ENCODE results near the gene LCTL. TPM values are rescaled to one million over a fixed set of nuclear protein-coding genes. Genes with fewer than 3 reads are reported as not detected.
A peak's percentile ranks its signal among the peaks of the same experiment; 100 is the strongest.

LCTL gene
- total RNA-seq, 6 donors from 2014 or later, result not detected

GRCh38 chr15:66603301-66604179 lies 37.7 kb upstream of the LCTL start:
- DNase-seq, result peak; percentile 73 to 91
- Histone ChIP-seq H3K4me1 (peaks cover 0 to 12% (median 2%) of the 10 kb centered on the region in 4 donors), H3K27me3 (no peaks in the 10 kb centered on the region), H3K36me3 (no peaks in the 10 kb centered on the region), H3K27ac (no peak overlapping the region), H3K4me3 (no peak overlapping the region), H3K9me3 (no peaks in the 10 kb centered on the region)
- WGBS, 2 donors, result 40 to 48% methylated on average over 10 to 14 of the region's 14 CpGs
- TF ChIP-seq POLR2A (IDR thresholded peaks at IDR 0.05) (no peak), EP300 (IDR thresholded peaks at IDR 0.05) (no peak), CTCF (IDR thresholded peaks at IDR 0.05) (peak; percentile 75 to 83 (median 77)), POLR2AphosphoS5 (IDR thresholded peaks at IDR 0.05) (no peak)
- peak; percentile 78 to 82 for ATAC-seq (ENCODE audit: low FRiP score in 2 of 2)

- 67 to 75% methylated on average over 1 to 2 of the region's 2 CpGs for WGBS, 2 donors
These were observed 35.7 kb upstream of the LCTL start for GRCh38 chr15:66601521-66601920.

GRCh38 chr15:66600240-66600627 lies 34.4 kb upstream of the LCTL start:
- Histone ChIP-seq H3K9me3 (no peaks in the 10 kb centered on the region), H3K36me3 (no peaks in the 10 kb centered on the region), H3K4me3 (no peak overlapping the region), H3K4me1 (peaks cover 0 to 12% (median 2%) of the 10 kb centered on the region in 4 donors), H3K27me3 (no peaks in the 10 kb centered on the region), H3K27ac (no peak overlapping the region)
- 86 to 88% methylated on average over 4 of the region's 4 CpGs for whole genome bisulfite sequencing, 2 donors
- ATAC-seq (ENCODE audit: low FRiP score in 2 of 2) (no peak), DNase-seq (no peak)
- TF ChIP-seq POLR2A (IDR thresholded peaks at IDR 0.05) (no peak), POLR2AphosphoS5 (IDR thresholded peaks at IDR 0.05) (no peak), EP300 (IDR thresholded peaks at IDR 0.05) (no peak)

More at GRCh38 chr15:66601521-66601920, 35.7 kb upstream of the LCTL start:
- no peak for ATAC-seq (ENCODE audit: low FRiP score in 2 of 2)
- no peaks in the 10 kb centered on the region for H3K27me3 ChIP-seq
- no peak for DNase-seq
- no peaks in the 10 kb centered on the region for H3K9me3 ChIP-seq
- no peak overlapping the region for H3K27ac ChIP-seq
- no peak for TF ChIP-seq CTCF (IDR thresholded peaks at IDR 0.05)
- TF ChIP-seq POLR2AphosphoS5 (IDR thresholded peaks at IDR 0.05), result no peak
- no peak for TF ChIP-seq POLR2A (IDR thresholded peaks at IDR 0.05)
- no peak for TF ChIP-seq EP300 (IDR thresholded peaks at IDR 0.05)
- H3K4me3 ChIP-seq, result no peak overlapping the region
- H3K36me3 ChIP-seq, result no peaks in the 10 kb centered on the region
- peaks cover 0 to 12% (median 2%) of the 10 kb centered on the region in 4 donors for H3K4me1 ChIP-seq

GRCh38 chr15:66599536-66600239 lies 33.9 kb upstream of the LCTL start:
- H3K36me3 ChIP-seq, result no peaks in the 10 kb centered on the region
- no peak for TF ChIP-seq POLR2AphosphoS5 (IDR thresholded peaks at IDR 0.05)
- TF ChIP-seq EP300 (IDR thresholded peaks at IDR 0.05), result no peak
- no peak for TF ChIP-seq CTCF (IDR thresholded peaks at IDR 0.05)
- TF ChIP-seq POLR2A (IDR thresholded peaks at IDR 0.05), result no peak
- H3K4me3 ChIP-seq, result no peak overlapping the region
- no peaks in the 10 kb centered on the region for H3K27me3 ChIP-seq
- ATAC-seq (ENCODE audit: low FRiP score in 2 of 2) (no peak), DNase-seq (no peak)
- H3K4me1 ChIP-seq, result peaks cover 0 to 12% (median 2%) of the 10 kb centered on the region in 4 donors
- H3K9me3 ChIP-seq, result no peaks in the 10 kb centered on the region
- no peak overlapping the region for H3K27ac ChIP-seq
- 86% methylated on average over 13 of the region's 13 CpGs for WGBS, 2 donors

- WGBS, 2 donors, result 74 to 81% methylated on average over 11 to 14 of the region's 14 CpGs
- ATAC-seq (ENCODE audit: low FRiP score in 2 of 2) (no peak), DNase-seq (no peak)
- H3K9me3 ChIP-seq, result no peaks in the 10 kb centered on the region
- no peak overlapping the region for H3K27ac ChIP-seq
- TF ChIP-seq POLR2AphosphoS5 (IDR thresholded peaks at IDR 0.05) (no peak), EP300 (IDR thresholded peaks at IDR 0.05) (no peak), POLR2A (IDR thresholded peaks at IDR 0.05) (no peak), CTCF (IDR thresholded peaks at IDR 0.05) (no peak)
- H3K4me1 ChIP-seq, result peaks cover 0 to 2% (median under 1%) of the 10 kb centered on the region in 4 donors
- H3K36me3 ChIP-seq, result no peaks in the 10 kb centered on the region
- no peak overlapping the region for H3K4me3 ChIP-seq
- H3K27me3 ChIP-seq, result no peaks in the 10 kb centered on the region
These were observed 32.5 kb upstream of the LCTL start for GRCh38 chr15:66598095-66598815.
